Measurements from ENCODE around the gene GRHPR.

Gene GRHPR

DNA sequence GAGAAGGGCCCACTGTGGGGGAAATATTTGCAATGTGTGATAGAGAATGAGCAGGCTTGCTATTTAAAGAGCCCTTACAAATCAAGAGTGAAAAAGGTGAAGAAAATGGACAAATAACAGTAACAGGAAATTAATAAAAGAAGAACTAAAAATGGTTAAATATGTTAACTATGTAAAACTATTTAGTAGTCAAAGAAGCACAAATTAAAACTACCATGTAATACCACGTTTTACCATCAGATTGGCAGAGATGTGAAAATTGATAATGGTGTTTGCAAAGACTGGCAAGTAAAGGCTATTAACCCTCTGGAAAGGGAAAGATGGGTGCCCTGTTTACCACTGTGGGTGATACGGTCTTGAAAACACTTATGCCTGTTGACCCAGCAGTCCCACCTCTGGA is 23.2 kb upstream of the GRHPR start:
- no peak for ATAC-seq
- no peak for TF ChIP-seq ZNF70 (CRISPR knock-in tag; IDR thresholded peaks at IDR 0.05)
- TF ChIP-seq ESRRG (CRISPR knock-in tag; IDR thresholded peaks at IDR 0.05) = no peak
- no peak for TF ChIP-seq ZFP3 (CRISPR knock-in tag; IDR thresholded peaks at IDR 0.05)
- TF ChIP-seq ARNTL (CRISPR knock-in tag; IDR thresholded peaks at IDR 0.05; ENCODE audit: borderline replicate concordance, low read depth) = no peak
- no peak for TF ChIP-seq ZNF8 (CRISPR knock-in tag; IDR thresholded peaks at IDR 0.05)
- no peak for TF ChIP-seq ZFP30 (CRISPR knock-in tag; IDR thresholded peaks at IDR 0.05)
- TF ChIP-seq OSR1 (CRISPR knock-in tag; IDR thresholded peaks at IDR 0.05) = no peak
- no peak for TF ChIP-seq ZC3H10 (CRISPR knock-in tag; IDR thresholded peaks at IDR 0.05)
- TF ChIP-seq GLIS3 (CRISPR knock-in tag; IDR thresholded peaks at IDR 0.05) = no peak

DNA sequence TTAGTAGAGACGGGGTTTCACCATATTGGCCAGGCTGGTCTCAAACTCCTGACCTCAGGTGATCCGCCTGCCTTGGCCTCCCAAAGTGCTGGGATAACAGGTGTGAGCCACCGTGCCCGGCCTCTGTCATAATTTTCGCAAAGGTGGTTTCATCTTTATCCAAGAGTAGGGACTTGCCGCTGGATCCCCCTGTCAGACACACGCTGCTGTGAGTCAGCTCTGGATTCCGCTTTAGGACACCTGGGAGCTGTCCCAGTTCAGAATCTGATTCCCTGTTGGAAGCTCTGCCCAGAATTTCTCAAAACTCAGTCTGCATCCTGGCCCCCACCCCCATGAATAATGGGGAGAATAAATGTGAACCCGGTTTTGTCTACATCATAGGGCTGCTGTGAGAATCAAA is 17.9 kb upstream of the GRHPR start:
- TF ChIP-seq SNAI2 (CRISPR knock-in tag; IDR thresholded peaks at IDR 0.05) (no peak), ESRRG (CRISPR knock-in tag; IDR thresholded peaks at IDR 0.05) (no peak), OSR1 (CRISPR knock-in tag; IDR thresholded peaks at IDR 0.05) (no peak), TCF4 (CRISPR knock-in tag; IDR thresholded peaks at IDR 0.05; ENCODE audit: borderline replicate concordance) (no peak), PPARA (CRISPR knock-in tag; IDR thresholded peaks at IDR 0.05; ENCODE audit: borderline replicate concordance) (no peak), ZFP3 (CRISPR knock-in tag; IDR thresholded peaks at IDR 0.05) (no peak), CSDC2 (CRISPR knock-in tag; IDR thresholded peaks at IDR 0.05) (no peak), ZNF565 (CRISPR knock-in tag; conservative IDR thresholded peaks at IDR 0.05; ENCODE audit: low read depth) (no peak), BACH2 (CRISPR knock-in tag; IDR thresholded peaks at IDR 0.05; ENCODE audit: borderline replicate concordance) (no peak), RARB (CRISPR knock-in tag; IDR thresholded peaks at IDR 0.05) (no peak)
- TF ChIP-seq, protein P1, sequence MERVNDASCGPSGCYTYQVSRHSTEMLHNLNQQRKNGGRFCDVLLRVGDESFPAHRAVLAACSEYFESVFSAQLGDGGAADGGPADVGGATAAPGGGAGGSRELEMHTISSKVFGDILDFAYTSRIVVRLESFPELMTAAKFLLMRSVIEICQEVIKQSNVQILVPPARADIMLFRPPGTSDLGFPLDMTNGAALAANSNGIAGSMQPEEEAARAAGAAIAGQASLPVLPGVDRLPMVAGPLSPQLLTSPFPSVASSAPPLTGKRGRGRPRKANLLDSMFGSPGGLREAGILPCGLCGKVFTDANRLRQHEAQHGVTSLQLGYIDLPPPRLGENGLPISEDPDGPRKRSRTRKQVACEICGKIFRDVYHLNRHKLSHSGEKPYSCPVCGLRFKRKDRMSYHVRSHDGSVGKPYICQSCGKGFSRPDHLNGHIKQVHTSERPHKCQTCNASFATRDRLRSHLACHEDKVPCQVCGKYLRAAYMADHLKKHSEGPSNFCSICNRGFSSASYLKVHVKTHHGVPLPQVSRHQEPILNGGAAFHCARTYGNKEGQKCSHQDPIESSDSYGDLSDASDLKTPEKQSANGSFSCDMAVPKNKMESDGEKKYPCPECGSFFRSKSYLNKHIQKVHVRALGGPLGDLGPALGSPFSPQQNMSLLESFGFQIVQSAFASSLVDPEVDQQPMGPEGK (CRISPR knock-in tag; IDR thresholded peaks at IDR 0.05; ENCODE audit: borderline replicate concordance) = no peak
- no peak for ATAC-seq

DNA sequence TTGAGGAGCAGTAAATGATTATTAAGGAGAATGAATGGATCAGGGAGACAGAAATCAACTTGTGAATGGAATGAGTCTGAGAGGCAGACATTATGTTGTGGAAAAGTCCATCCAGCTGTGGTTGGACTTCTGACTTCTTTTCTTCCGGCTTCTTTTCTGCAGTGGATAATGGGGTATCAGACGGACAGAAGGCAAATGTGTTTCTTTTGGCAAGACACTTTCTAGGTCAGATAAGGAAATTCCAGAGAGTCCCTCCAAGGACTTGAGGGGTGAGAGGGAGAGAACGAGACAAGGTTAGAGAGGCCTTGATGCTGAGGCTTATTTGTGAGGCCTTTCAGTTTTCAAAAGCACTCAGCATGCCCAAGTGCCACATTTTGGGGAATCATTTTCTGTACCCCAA is 17.1 kb upstream of the GRHPR start:
- ATAC-seq = no peak
- TF ChIP-seq, protein P2, sequence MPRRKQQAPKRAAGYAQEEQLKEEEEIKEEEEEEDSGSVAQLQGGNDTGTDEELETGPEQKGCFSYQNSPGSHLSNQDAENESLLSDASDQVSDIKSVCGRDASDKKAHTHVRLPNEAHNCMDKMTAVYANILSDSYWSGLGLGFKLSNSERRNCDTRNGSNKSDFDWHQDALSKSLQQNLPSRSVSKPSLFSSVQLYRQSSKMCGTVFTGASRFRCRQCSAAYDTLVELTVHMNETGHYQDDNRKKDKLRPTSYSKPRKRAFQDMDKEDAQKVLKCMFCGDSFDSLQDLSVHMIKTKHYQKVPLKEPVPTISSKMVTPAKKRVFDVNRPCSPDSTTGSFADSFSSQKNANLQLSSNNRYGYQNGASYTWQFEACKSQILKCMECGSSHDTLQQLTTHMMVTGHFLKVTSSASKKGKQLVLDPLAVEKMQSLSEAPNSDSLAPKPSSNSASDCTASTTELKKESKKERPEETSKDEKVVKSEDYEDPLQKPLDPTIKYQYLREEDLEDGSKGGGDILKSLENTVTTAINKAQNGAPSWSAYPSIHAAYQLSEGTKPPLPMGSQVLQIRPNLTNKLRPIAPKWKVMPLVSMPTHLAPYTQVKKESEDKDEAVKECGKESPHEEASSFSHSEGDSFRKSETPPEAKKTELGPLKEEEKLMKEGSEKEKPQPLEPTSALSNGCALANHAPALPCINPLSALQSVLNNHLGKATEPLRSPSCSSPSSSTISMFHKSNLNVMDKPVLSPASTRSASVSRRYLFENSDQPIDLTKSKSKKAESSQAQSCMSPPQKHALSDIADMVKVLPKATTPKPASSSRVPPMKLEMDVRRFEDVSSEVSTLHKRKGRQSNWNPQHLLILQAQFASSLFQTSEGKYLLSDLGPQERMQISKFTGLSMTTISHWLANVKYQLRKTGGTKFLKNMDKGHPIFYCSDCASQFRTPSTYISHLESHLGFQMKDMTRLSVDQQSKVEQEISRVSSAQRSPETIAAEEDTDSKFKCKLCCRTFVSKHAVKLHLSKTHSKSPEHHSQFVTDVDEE (CRISPR knock-in tag; IDR thresholded peaks at IDR 0.05) = no peak
- TF ChIP-seq ZNF8 (CRISPR knock-in tag; IDR thresholded peaks at IDR 0.05) = no peak
- no peak for TF ChIP-seq TCF4 (CRISPR knock-in tag; IDR thresholded peaks at IDR 0.05; ENCODE audit: borderline replicate concordance)
- no peak for TF ChIP-seq ZFP3 (CRISPR knock-in tag; IDR thresholded peaks at IDR 0.05)
- TF ChIP-seq RARB (CRISPR knock-in tag; IDR thresholded peaks at IDR 0.05) = no peak
- no peak for TF ChIP-seq ZNF70 (CRISPR knock-in tag; IDR thresholded peaks at IDR 0.05)
- no peak for TF ChIP-seq PPARA (CRISPR knock-in tag; IDR thresholded peaks at IDR 0.05; ENCODE audit: borderline replicate concordance)
- TF ChIP-seq SNAI2 (CRISPR knock-in tag; IDR thresholded peaks at IDR 0.05) = no peak
- TF ChIP-seq, protein P3, sequence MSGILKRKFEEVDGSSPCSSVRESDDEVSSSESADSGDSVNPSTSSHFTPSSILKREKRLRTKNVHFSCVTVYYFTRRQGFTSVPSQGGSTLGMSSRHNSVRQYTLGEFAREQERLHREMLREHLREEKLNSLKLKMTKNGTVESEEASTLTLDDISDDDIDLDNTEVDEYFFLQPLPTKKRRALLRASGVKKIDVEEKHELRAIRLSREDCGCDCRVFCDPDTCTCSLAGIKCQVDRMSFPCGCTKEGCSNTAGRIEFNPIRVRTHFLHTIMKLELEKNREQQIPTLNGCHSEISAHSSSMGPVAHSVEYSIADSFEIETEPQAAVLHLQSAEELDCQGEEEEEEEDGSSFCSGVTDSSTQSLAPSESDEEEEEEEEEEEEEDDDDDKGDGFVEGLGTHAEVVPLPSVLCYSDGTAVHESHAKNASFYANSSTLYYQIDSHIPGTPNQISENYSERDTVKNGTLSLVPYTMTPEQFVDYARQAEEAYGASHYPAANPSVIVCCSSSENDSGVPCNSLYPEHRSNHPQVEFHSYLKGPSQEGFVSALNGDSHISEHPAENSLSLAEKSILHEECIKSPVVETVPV (CRISPR knock-in tag; IDR thresholded peaks at IDR 0.05) = no peak

DNA sequence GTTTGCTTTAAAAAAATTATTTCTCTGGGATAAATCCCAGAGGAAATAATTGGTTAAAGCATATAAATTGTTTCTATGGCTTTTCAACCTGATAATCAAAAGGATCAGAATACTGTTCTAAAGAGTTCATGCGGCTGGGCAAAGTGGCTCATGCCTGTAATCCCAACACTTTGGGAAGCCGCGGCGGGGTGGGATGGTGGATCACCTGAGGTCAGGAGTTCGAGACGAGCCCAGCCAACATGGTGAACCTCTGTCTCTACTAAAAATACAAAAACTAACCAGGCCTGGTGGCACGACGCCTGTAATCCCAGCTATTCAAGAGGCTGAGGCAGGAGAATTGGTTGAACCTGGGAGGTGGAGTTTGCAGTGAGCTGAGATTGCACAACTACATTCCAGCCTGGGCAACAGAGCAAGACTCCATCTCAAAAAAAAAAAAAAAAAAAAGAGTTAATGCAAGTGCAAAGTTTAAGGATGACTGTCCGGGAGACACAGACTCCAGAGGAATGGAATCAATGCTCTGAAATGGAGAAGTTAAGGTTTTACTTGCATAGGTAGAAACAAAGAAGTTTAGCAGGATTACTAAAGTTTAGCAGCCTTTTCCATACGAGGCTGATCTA is 16.6 kb upstream of the GRHPR start:
- no peak for ATAC-seq
- TF ChIP-seq, protein P4, sequence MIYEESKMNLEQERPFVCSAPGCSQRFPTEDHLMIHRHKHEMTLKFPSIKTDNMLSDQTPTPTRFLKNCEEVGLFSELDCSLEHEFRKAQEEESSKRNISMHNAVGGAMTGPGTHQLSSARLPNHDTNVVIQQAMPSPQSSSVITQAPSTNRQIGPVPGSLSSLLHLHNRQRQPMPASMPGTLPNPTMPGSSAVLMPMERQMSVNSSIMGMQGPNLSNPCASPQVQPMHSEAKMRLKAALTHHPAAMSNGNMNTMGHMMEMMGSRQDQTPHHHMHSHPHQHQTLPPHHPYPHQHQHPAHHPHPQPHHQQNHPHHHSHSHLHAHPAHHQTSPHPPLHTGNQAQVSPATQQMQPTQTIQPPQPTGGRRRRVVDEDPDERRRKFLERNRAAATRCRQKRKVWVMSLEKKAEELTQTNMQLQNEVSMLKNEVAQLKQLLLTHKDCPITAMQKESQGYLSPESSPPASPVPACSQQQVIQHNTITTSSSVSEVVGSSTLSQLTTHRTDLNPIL (CRISPR knock-in tag; IDR thresholded peaks at IDR 0.05; ENCODE audit: low read depth) = no peak
- no peak for TF ChIP-seq TCF4 (CRISPR knock-in tag; IDR thresholded peaks at IDR 0.05; ENCODE audit: borderline replicate concordance)
- no peak for TF ChIP-seq ISL1 (CRISPR knock-in tag; IDR thresholded peaks at IDR 0.05)
- no peak for TF ChIP-seq TOX (CRISPR knock-in tag; IDR thresholded peaks at IDR 0.05; ENCODE audit: borderline replicate concordance)
- no peak for TF ChIP-seq ZC3H10 (CRISPR knock-in tag; IDR thresholded peaks at IDR 0.05)
- TF ChIP-seq, protein P5, sequence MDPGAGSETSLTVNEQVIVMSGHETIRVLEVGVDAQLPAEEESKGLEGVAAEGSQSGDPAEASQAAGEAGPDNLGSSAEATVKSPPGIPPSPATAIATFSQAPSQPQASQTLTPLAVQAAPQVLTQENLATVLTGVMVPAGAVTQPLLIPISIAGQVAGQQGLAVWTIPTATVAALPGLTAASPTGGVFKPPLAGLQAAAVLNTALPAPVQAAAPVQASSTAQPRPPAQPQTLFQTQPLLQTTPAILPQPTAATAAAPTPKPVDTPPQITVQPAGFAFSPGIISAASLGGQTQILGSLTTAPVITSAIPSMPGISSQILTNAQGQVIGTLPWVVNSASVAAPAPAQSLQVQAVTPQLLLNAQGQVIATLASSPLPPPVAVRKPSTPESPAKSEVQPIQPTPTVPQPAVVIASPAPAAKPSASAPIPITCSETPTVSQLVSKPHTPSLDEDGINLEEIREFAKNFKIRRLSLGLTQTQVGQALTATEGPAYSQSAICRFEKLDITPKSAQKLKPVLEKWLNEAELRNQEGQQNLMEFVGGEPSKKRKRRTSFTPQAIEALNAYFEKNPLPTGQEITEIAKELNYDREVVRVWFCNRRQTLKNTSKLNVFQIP (CRISPR knock-in tag; IDR thresholded peaks at IDR 0.05; ENCODE audit: borderline replicate concordance, low read depth) = no peak
- no peak for TF ChIP-seq ESRRG (CRISPR knock-in tag; IDR thresholded peaks at IDR 0.05)
- no peak for TF ChIP-seq CSDC2 (CRISPR knock-in tag; IDR thresholded peaks at IDR 0.05)
- no peak for TF ChIP-seq GLIS3 (CRISPR knock-in tag; IDR thresholded peaks at IDR 0.05)
- no peak for TF ChIP-seq RARB (CRISPR knock-in tag; IDR thresholded peaks at IDR 0.05)
- no peak for TF ChIP-seq ZNF70 (CRISPR knock-in tag; IDR thresholded peaks at IDR 0.05)
- no peak for TF ChIP-seq PPARA (CRISPR knock-in tag; IDR thresholded peaks at IDR 0.05; ENCODE audit: borderline replicate concordance)
- TF ChIP-seq BACH2 (CRISPR knock-in tag; IDR thresholded peaks at IDR 0.05; ENCODE audit: borderline replicate concordance) = no peak
- TF ChIP-seq, protein P3 (CRISPR knock-in tag; IDR thresholded peaks at IDR 0.05) = no peak
